Stimulated activated CD8-positive, alpha-beta memory T cell treated with anti-CD3 and anti-CD28 coated beads, Interleukin-15, amount 100 ng/mL, for 4 hours (primary cell): ENCODE measurements around the gene ITSN1.
"Not testable (repeated sequence)": the region's sequence is repeated elsewhere in the genome, so short reads cannot be mapped to it uniquely, and the experiment has no call there.

Experiments
- DNase-seq, 2 donors: peaks; one replicate each; pipeline ENCODE4 v3.0.0-alpha.2; 2020; ENCODE audit warnings: low read depth in 2 of 2

ITSN1 gene

DNA sequence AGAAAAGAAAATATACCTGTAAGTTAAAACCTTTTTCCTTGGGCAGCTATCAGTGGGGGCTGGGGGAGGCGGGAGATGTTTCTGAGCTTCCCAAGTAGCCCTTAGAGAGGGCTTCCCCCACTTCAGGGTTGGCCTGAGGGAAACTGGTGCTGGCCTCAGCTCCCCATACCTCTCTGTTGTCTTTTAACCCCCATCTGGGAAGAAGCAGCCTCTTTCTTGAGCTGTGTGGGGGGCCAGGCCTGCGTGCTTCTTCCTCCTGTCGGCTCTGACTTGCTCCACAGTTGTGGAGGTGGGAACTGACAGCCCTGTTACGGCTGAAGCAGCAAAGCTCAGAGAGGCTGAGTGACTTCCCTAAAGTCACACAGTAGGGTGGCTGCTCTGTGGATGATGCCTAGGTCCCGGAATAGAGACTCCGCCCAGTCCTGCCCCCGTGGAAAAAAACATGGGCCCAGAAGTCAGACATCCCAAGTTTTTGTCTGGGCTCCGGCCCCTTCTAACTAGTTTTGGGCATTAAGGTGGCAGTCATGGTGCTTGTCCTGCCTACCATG, 218.1 kb downstream of the ITSN1 start:
- no peak for DNase-seq

DNA sequence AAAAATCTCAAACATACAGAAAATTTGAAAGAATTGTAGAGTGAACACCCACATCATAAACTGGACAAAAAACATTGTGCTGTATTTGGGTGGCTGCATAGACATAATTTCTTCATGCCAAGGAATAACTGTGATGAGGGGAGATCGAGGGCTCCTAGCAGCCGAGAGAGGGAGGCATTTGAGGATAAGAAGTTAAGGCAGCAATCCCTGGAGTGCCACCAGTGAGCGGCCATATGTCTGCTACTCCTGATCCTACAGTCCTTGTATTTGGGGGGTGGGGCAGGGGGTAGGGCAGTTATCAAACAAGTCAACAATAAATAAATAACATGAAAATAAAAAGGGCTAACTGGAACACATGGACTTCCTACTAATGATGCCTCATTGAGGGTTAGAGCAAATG, 218.8 kb downstream of the ITSN1 start:
- no peak for DNase-seq

DNA sequence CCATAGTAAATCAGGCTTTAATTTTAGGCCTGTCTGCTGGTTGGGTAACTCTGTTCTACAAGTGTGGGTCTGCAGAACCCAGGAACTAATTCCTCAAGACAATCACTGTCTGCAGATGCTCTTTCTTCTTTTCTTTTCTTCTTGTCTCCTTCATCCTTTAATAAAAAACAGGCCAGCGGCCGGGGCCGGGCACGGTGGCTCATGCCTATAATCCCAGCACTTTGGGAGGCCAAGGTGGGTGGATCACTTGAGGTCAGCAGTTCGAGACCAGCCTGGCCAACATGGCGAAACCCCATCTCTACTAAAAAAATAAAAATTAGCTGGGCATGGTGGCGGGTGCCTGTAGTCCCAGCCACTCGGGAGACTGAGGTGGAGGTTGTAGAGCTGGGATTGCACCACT, 220.9 kb downstream of the ITSN1 start:
- DNase-seq = not testable (repeated sequence)

DNA sequence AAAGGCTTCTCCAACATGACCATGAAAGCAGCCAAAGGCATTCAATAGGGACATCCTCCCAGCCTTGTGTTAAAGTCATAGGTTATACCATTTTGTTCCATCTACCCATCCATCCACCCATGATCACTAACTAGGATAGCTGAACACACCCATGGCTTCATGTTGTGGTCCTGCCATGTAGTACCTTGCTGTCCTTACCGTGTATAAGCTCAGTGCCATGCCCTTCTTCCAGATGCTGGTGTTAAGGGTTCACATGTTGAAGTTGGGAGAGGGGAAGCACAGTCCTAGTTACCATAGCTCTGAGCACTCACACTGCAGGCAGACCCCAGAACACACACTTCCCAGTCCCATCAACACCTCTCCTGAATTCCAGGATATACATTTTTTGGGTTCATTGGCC, 221.8 kb downstream of the ITSN1 start:
- DNase-seq = no peak

DNA sequence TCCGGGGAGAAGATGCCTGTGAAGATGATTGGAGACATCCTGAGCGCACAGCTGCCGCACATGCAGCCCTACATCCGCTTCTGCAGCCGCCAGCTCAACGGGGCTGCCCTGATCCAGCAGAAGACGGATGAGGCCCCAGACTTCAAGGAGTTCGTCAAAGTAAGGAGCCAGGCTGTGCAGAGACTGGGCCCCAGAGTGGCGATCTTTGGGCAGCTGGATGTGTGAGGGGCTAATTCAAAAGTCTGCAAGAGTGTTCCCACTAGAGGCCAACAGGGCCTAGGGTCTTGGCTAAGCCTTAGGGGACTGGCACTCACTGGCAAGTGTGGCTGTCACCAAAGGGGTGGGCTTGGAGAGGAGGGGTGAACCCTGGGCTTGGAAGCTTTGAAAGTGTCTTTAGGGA, 222.9 kb downstream of the ITSN1 start:
- no peak for DNase-seq

DNA sequence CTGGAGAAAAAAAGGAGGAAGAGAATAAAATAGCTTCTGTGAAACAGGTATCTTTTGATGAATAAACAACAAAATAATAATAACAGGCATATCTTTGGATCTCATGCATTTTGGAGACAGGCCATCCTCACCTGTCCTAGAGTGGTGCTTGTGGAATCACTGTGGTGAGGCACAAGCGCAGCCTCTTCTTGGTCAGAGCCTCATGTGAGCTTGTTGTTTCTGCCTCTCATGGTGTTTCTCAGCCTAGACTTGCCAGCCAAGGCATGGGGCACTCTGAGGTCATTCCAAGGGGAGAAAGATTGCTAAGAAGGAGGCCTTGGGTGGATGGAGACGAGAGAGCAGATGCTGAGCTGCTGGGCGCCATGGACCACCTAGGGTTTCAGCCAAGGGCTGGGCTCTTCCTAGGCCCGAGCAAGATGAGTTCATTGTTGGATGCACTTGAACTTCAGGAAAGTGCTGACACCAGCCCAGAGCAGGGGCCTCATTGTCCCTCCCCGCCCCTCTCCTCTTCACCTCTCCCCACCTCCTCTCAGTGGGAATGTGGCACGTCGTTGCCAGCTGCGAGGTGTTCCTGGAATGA, 223.8 kb downstream of the ITSN1 start:
- no peak for DNase-seq

DNA sequence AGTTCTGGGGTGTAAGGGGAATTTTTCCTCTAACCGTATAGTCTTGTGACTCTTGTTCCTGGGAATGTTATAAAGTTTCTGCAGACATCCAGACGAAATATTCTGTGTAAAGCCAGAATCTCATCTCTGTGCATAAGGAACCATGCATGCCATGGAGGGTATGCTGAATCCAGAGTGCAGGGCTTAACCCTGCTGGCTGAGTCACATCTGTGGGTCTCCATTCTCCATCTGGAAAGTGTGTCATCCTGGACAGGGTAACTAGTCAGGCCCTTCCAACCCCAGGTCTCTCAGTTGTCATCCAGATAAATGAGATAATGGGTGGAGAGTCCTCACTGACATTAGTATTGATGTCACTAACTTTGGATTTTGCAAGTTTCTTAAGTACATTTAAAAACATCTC, 224.5 kb downstream of the ITSN1 start:
- no peak for DNase-seq

DNA sequence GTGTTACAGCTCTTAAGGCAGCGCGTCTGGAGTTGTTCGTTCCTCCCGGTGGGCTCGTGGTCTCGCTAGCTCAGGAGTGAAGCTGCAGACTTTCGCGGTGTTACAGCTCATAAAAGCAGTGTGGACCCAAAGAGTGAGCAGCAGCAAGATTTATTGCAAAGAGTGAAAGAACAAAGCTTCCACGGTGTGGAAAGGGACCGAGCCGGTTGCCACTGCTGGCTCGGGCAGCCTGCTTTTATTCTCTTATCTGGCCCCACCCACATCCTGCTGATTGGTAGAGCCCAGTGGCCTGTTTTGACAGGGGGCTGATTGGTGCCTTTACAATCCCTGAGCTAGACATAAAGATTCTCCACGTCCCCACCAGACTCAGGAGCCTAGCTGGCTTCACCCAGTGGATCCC, 225.6 kb downstream of the ITSN1 start:
- not testable (repeated sequence) for DNase-seq

DNA sequence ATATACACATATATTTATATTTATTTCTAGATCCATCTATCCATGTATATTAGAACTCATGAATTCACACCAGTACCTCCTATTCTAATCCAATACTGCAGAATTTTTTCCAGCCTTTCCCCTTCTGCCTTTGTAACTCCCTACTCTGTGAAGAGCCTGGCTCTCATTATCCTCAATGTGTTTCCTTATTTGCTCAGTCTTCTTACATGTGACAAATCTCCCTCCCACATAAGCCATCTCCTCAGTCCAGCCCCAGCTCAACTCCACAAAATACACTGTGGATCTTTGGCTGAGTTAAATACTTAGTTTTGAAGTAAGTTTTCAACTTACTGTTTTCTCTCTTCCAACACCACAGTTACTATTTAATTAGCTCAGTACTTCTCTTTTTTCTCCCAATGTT, 227.6 kb downstream of the ITSN1 start:
- no peak for DNase-seq

DNA sequence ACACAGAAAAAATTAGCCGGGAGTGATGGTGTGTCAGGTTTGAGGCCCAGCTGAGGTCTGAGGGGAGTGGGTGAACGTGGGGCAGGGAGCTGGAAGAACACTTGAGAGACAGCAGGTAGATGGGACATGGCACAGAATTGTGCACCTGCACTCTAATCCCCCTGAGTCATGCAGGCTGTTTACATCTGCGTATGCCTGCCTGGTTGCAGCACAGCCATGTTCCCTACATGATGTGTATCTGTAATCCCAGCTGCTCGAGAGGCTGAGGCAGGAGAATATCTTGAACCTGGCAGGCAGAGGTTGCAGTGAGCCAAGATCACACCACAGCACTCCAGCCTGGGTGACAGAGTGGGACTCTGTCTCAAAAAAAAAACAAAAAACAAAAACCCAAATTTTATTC, 228.5 kb downstream of the ITSN1 start:
- no peak for DNase-seq

DNA sequence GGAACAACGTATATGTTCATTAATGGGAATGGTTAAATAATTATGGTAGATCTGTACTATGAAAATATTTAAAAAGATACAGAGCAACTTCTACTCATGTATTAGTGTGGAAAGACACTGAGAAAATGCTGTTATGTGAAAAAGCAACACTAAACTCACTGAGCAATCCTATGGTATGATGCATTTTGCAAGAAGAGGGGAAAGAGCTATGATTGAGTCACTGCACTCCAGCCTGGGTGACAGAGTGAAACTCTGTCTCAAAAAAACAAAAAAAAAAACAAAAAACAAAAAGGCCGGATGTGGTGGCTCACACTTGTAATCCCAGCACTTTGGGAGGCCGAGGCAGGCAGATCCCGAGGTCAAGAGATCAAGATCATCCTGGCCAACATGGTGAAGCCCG, 228.9 kb downstream of the ITSN1 start:
- no peak for DNase-seq

DNA sequence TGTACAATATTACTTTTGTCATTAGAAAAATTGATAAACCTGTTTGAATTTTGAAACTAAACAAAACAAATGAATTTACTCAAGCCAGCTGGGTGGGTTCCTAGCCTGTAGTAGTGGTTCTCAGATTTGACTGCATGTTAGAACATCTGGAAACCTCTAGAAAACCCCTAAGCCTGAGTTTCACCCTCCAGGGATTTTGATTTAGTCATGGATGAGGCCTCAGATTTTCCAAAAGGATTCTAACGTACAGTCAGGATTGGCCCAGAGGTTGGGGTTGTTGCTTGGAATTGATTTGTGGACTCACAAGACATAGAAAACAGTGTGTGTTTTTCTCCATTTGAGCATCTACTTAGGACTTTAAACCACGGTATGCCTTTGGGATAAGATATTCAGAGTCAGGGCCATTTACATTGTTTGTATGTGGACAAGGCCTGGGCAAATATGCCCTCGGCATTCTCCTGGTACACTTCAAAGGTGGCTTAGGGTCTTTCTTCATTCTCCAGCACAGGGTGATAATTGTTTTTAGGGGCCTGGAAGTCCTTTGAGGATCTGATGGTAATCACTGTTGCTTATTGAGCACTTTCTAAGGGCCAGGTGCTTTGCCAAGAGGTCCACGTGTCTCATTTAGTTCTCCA, 230.7 kb downstream of the ITSN1 start:
- no peak for DNase-seq

DNA sequence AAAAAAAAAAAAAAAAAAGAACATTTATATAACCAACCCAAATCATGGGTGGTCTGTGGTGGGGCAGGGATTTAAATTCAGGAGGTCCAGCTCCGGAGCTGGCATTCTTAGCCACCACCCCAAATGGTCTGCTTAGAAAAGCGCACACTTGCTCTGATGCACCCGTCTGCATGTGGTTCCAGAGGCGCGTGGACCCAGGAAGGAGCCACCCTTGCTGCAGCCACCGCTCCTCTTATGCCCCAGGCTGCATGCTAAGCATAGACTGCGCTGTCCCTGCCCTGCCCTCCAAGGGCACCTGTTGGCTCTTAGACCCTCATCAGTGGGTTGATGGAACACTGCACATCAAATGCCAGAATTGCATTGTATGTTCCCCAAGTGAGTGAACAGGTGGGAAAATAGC, 231.9 kb downstream of the ITSN1 start:
- no peak for DNase-seq

DNA sequence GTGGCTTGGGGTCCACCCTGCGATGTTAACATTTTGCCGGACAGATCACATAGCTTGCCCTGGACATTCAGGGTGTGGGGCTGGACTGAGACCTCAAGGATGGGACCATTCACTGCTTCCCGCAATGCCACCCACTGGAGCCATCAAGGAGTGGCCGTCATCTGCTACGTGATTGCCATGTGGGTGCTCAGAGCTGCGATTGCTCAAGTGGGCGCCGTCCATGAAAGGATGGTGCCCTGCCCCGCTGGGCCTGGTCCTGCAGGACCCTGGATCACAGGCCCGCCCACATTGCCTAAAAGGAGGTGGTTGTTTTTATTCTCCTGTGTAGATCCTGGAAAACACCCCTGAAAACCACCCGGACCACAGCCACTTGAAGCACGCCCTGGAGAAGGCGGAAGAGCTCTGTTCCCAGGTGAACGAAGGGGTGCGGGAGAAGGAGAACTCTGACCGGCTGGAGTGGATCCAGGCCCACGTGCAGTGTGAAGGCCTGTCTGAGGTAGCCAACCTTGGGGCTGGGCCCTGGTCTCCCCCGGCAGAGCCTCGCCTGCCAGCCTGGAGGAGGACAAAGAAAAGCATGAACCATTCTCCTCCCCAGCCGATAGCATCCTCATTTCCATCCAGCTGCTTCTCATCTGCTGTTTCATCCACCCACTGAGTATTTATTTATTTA, 232.9 kb downstream of the ITSN1 start:
- DNase-seq = no peak

DNA sequence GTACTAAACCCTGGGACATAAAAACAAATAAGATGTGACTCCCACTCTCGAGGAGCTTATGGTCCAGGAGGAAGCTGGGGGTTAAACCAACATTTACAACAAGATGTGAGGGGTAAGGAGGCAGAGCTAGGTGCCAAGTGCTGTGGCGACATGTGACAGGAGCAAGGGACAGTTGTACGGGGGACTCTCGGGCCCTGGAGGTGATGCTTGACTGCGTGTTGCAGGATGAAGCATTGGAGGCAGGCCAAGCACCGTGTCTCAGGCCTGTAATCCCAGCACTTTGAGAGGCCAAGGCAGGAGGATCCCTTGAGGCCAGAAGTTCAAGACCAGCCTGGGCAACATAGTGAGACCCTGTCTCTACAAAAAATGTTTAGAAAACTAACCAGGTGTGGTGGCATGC, 236.5 kb downstream of the ITSN1 start:
- no peak for DNase-seq

DNA sequence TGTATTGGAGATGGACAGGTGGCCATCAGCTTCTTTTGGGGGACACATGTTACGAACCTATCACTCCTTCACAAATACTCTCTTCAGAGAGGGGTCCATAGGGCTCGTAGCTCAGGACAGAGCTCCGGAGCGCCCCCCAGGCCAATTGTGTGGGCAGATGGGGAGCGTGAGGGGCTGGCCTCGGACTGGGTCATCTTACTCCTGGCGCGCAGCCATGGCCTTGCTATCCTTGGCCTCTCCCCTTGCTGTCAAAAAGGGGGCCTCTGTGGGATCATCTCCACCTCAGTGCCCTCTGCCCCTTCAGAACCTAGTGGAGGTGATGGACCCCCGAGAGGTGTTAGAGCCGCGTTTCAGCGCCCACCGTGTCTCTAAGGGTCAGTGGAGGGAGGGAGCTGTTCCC, 238.3 kb downstream of the ITSN1 start:
- no peak for DNase-seq

DNA sequence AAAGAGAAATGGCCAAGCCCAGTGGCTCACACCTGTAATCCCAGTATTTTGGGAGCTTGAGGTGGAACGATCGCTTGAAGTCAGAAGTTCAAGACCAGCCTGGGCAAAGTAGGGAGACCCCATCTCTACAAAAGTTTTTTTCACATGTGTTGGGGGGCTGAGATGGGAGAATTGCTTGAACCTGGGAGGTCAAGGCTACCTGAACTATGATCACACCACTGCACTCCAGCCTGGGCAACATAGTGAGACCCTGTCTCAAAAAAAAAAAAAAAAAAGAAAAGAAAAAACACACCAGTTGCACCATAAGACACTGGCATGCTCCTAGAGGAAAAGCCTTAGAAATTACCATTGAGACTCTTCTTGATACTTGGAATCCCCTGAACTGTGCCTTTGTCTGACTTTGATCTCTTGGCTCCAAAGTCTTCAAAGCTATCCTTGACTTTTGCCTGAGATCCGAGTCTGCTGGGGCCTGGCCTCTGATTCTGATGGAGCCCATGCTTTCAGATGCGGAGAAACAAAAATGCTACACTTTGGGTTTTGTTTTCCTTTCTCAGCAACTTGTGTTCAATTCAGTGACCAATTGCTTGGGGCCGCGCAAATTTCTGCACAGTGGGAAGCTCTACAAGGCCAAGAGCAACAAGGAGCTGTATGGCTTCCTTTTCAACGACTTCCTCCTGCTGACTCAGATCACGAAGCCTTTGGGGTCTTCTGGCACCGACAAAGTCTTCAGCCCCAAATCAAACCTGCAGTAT, 239.6 kb downstream of the ITSN1 start:
- no peak for DNase-seq

DNA sequence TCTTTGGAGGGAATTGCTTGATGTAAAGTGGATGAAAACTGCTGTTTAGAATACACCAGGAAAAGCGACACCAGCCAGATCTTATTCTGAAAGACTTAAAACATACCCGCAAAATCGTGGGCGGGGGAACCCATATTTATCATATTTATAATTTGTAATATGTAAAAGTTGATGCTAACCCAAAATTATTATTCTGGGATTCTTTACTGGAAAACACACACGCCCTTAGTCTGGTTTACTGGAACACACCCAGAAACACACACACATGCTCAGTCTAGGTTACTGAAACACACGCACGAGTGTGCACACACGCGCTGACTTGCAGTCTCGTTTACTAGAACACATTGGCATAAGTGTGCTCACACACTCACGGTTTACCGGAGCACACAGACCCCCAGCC, 240.8 kb downstream of the ITSN1 start:
- no peak for DNase-seq

DNA sequence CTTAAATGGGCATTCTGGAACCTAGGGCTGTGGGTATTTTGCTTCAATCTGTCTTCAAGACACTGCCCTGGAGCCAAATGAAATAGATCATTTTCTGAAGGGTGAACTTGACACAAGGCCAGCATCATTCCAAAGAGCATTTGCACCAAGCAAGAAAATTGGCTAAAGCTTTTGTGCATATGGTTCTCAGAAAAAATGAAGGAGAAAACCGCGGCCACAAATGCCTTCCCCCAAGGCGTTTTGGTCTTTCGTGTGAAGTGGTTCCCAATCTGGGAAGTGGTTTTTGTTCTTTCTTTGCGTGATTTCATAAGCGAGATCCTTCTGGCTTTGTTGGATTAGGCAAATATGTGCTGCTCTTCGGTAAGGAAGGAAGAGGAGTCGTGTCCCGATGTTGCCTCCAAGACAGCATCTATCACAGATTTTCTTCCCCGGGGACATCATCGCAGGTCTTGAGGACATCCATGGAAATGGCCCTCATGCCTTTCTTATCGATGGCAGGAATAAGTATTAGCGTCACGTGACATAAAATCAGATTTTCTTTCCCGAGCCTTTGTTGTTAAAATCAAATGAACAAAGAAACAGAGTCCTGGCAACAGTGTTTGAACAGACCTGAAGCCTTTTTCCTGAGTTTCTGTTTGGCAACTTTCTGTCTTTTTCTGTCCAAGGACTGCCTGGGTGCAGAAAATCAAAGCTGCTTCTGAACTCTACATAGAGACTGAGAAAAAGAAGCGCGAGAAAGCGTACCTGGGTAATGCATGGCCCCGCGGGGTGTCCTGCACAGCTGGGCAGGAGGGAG, 242.3 kb downstream of the ITSN1 start:
- DNase-seq = no peak

DNA sequence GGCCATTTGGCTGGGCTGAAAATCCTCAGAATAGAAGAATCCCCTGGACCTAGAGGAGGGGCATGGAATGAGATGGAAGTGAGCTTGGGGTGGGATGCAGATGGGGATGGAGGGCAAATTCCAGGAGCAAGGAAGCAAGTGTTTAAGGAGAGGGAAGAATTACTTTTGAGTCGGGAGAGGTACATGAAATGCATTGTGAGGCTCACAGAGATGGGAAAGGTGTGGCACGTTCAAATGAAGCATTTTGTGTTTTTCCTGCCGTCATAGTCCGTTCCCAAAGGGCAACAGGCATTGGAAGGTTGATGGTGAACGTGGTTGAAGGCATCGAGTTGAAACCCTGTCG, 242.8 kb downstream of the ITSN1 start:
- DNase-seq = no peak

DNA sequence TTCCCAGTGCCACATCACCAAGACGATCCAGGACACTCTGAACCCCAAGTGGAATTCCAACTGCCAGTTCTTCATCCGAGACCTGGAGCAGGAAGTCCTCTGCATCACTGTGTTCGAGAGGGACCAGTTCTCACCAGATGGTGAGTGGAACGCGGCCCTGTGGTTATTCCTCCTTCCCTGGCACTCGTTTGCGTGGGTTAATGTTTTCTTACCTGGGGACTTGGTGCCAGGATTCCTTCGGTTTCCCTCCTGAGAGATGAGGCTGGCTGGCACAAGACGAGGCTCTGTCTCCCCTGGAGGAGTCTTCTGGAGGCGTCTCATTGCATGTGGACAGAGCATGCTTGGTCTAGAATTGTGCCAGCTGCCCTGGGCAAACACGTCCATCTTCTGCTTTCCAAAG, 244.0 kb downstream of the ITSN1 start:
- DNase-seq = no peak

DNA sequence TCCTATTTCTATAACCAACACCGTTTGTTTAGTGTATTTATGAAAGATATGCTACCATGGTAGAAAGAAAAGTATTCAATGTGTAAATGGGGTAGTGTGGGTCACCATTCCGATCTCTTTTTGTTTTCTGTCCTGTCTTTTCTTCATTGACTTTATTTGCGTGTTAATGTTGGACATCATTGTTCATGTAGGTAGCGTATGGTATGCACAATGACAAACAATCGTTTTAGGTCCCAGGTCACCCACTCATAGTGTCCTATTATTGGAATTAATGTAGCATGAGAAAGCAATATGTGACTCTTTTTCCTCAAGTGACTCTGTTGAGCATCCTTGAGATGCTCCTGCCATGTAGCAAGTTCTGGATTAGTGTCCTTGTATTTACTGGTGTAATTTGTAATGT, 247.9 kb downstream of the ITSN1 start:
- no peak for DNase-seq
